Panc1 (cell line): Measurements from ENCODE around the gene CHERP. TPM values are rescaled to one million over a fixed set of nuclear protein-coding genes. Genes with fewer than 3 reads are reported as not detected.

Experiments
- ATAC-seq: fragments of 200-7000 bp; cut with Tn5 transposase; 2 replicates; pipeline ENCODE4 v1.9.1; 2020; ENCODE audit warnings: mild to moderate bottlenecking, moderate library complexity
- BruUV-seq: library from RNA; stranded (reverse); fragments of 400-500 nt; replicated peaks from 2 replicates; lab custom pipeline; 2021; lab: Mats Ljungman, UMichigan
- CTCF ChIA-PET: fragments of 300-600 bp; sonication (Branson Sonifier 250); formaldehyde crosslinking; loops from one replicate; lab custom pipeline; 2022; ENCODE audit warnings: antibody characterized with exemption; lab: Charles Lee
- POLR2A ChIA-PET: fragments of 300-600 bp; sonication (Branson Sonifier 250); formaldehyde crosslinking; loops from one replicate; lab custom pipeline; 2022; ENCODE audit warnings: antibody characterized with exemption; lab: Charles Lee
- DNase-seq: peaks from one replicate; pipeline ENCODE4 v3.0.0-alpha.2; 2010; ENCODE audit warnings: low read depth, low spot score
- H3K27ac ChIP-seq: 2 replicates; pipeline ENCODE4 v1.5.1; 2011; ENCODE audit warnings: mild to moderate bottlenecking, low read length, inconsistent platforms
- H3K27me3 ChIP-seq: fragments of 200-500 bp; sonication (Bioruptor generic); 2 replicates; pipeline ENCODE4 v1.6.0; 2014; ENCODE audit warnings: low read length, inconsistent platforms; ENCODE audit not compliant: control insufficient read depth, insufficient read depth
- H3K36me3 ChIP-seq: fragments of 200-500 bp; sonication (Bioruptor generic); 2 replicates; pipeline ENCODE4 v1.5.1; 2014; ENCODE audit warnings: inconsistent platforms, mild to moderate bottlenecking, low read length, moderate library complexity; ENCODE audit not compliant: control insufficient read depth, insufficient read depth
- H3K4me1 ChIP-seq: 2 replicates; pipeline ENCODE4 v1.5.1; 2011; ENCODE audit warnings: inconsistent platforms, mild to moderate bottlenecking, low read length, moderate library complexity; ENCODE audit not compliant: control insufficient read depth, insufficient read depth
- H3K4me3 ChIP-seq, 2 experiments: 2 replicates each; pipeline ENCODE4 v1.5.1; 2011 to 2012; ENCODE audit warnings: low read depth in 2 of 2, low read length in 2 of 2, mild to moderate bottlenecking in 2 of 2, inconsistent platforms in 1 of 2, moderate library complexity in 1 of 2
- H3K9me3 ChIP-seq: fragments of 200-500 bp; sonication (Bioruptor generic); 2 replicates; pipeline ENCODE4 v1.5.1; 2014; ENCODE audit warnings: low read depth, mild to moderate bottlenecking, inconsistent platforms, low read length, moderate library complexity; ENCODE audit not compliant: control insufficient read depth, insufficient read depth
- CTCF ChIP-seq: fragments of 450-650 bp; IDR thresholded peaks from 2 replicates; pipeline ENCODE4 v1.5.1; 2017; ENCODE audit warnings: mild to moderate bottlenecking
- POLR2AphosphoS5 ChIP-seq: IDR thresholded peaks from 2 replicates; pipeline ENCODE4 v1.6.1; 2012; ENCODE audit warnings: mild to moderate bottlenecking, low read depth, low read length, moderate library complexity
- SIN3A ChIP-seq: IDR thresholded peaks from 2 replicates; pipeline ENCODE4 v1.6.1; 2012; ENCODE audit warnings: low read depth, mild to moderate bottlenecking, low read length, moderate library complexity, borderline replicate concordance; ENCODE audit not compliant: insufficient read depth
- TCF7L2 ChIP-seq: IDR thresholded peaks from 2 replicates; pipeline ENCODE4 v1.6.1; 2011; ENCODE audit warnings: mild to moderate bottlenecking, low read depth, low read length, inconsistent platforms
- in situ Hi-C: cut with HindIII; loops from 2 replicates; pipeline ENCODE4 v1.10.0; 2016; ENCODE audit warnings: low sequenced_read_pairs, low pct_unique_long_range_greater_than_20kb
- intact Hi-C: fragments of 100-400 bp; cut with micrococcal nuclease; formaldehyde crosslinking; loops from one replicate; pipeline ENCODE4 v1.10.0; 2022; ENCODE audit not compliant: unreplicated experiment
- total RNA-seq: library from RNA; stranded (reverse); gene quantifications from one replicate; pipeline ENCODE4 v1.2.1, GENCODE V29; 2021; ENCODE audit not compliant: unreplicated experiment
- TF ChIP-seq, protein P1 (sequence below), 2 experiments: IDR thresholded peaks; 2 replicates each; pipeline ENCODE4 v1.6.1; 2011 to 2012; ENCODE audit warnings: low read depth in 2 of 2, control low read depth in 1 of 2, low read length in 1 of 2, mild to moderate bottlenecking in 1 of 2, moderate library complexity in 1 of 2; ENCODE audit not compliant: insufficient read depth in 1 of 2

Gene CHERP
- total RNA-seq, 1 experiment from 2014 or later = 48.3 TPM

- Histone ChIP-seq H3K27me3 (no peaks in the 10 kb centered on the region), H3K27ac (no peak overlapping the region), H3K4me3 (no peak overlapping the region), H3K9me3 (no peaks in the 10 kb centered on the region), H3K36me3 (no peaks in the 10 kb centered on the region), H3K4me1 (peaks cover 60% of the 10 kb centered on the region)
- TF ChIP-seq POLR2AphosphoS5 (no peak), SIN3A (no peak), TCF7L2 (no peak), CTCF (no peak)
- TF ChIP-seq, protein P1, sequence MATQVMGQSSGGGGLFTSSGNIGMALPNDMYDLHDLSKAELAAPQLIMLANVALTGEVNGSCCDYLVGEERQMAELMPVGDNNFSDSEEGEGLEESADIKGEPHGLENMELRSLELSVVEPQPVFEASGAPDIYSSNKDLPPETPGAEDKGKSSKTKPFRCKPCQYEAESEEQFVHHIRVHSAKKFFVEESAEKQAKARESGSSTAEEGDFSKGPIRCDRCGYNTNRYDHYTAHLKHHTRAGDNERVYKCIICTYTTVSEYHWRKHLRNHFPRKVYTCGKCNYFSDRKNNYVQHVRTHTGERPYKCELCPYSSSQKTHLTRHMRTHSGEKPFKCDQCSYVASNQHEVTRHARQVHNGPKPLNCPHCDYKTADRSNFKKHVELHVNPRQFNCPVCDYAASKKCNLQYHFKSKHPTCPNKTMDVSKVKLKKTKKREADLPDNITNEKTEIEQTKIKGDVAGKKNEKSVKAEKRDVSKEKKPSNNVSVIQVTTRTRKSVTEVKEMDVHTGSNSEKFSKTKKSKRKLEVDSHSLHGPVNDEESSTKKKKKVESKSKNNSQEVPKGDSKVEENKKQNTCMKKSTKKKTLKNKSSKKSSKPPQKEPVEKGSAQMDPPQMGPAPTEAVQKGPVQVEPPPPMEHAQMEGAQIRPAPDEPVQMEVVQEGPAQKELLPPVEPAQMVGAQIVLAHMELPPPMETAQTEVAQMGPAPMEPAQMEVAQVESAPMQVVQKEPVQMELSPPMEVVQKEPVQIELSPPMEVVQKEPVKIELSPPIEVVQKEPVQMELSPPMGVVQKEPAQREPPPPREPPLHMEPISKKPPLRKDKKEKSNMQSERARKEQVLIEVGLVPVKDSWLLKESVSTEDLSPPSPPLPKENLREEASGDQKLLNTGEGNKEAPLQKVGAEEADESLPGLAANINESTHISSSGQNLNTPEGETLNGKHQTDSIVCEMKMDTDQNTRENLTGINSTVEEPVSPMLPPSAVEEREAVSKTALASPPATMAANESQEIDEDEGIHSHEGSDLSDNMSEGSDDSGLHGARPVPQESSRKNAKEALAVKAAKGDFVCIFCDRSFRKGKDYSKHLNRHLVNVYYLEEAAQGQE (IDR thresholded peaks at IDR 0.05; ENCODE audit: insufficient read depth in 1 of 2, low read depth in 2 of 2, low read length in 1 of 2) = no peak
- DNase-seq (no peak), ATAC-seq (no peak)
- POLR2A ChIA-PET = no interaction called here
- CTCF ChIA-PET = no interaction called here
- intact Hi-C loops = no loop called here
- in situ Hi-C loops = no loop called here
- no TSS peak for BruUV-seq
These were observed 45.0 kb upstream of the CHERP start for GRCh38 chr19:16586991-16587832.

DNA sequence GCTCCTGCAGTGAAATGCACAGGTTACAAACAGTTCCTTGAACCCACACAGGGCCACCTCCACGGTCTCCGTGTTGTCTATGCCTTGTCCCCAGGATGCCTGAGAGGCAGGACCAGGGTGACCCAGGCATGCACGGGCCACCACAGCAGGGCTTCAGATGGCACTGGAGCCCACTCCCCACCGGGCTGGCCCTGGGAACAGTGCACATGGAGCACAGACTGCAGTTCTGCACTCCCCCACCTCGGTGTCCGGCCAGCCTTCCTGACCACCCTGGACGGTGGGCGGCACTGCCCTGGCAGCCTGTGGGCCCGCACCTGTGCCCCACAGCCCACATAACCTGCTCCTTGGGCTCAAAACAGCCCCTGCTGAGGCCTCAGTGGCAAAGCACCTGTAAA lies 44.2 kb upstream of the CHERP start:
- CTCF ChIA-PET = no interaction called here
- H3K4me3 ChIP-seq = no peak overlapping the region
- POLR2A ChIA-PET = no interaction called here
- TF ChIP-seq SIN3A (no peak), CTCF (no peak), POLR2AphosphoS5 (no peak), TCF7L2 (no peak)
- TF ChIP-seq, protein P1 (IDR thresholded peaks at IDR 0.05; ENCODE audit: insufficient read depth in 1 of 2, low read depth in 2 of 2, low read length in 1 of 2) = no peak
- in situ Hi-C loops (no loop called here), intact Hi-C loops (no loop called here)
- ATAC-seq (no peak), DNase-seq (no peak)
- no peak overlapping the region for H3K27ac ChIP-seq
- no peaks in the 10 kb centered on the region for H3K9me3 ChIP-seq
- H3K36me3 ChIP-seq = no peaks in the 10 kb centered on the region
- BruUV-seq = no TSS peak
- peaks cover 59% of the 10 kb centered on the region for H3K4me1 ChIP-seq
- no peaks in the 10 kb centered on the region for H3K27me3 ChIP-seq
